HG02938 (cell line): ENCODE data around the gene NPLOC4.

ENCODE experiments used
- ATAC-seq: cut with Tn5 transposase; IDR thresholded peaks from one replicate; pipeline ENCODE4 v1.9.1; 2021; ENCODE audit warnings: mild to moderate bottlenecking, moderate library complexity; ENCODE audit not compliant: unreplicated experiment

NPLOC4 gene

GRCh38 chr17:81568416-81568815 lies 68.5 kb downstream of the NPLOC4 start:
- ATAC-seq = no peak

DNA sequence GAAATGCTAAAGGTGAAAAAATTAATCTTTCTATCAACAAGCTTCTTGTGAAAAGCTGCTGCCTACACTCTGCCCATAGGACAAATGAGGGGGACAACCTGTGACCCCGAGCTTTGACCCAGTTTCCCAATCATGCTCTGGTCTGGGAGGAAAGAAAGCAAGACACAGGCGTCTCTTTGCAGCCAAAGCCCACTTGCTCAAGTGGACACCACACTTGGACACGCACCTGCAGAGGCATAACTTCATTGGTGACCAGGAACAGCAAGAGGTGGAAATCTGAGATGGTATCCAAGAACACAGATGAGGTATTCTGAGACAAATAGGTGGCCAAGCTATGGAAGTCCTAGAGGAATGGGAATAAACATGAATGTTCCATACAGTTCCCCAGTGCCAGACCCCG lies 69.7 kb downstream of the NPLOC4 start:
- ATAC-seq = no peak

GRCh38 chr17:81566461-81567126 lies 70.3 kb downstream of the NPLOC4 start:
- no peak for ATAC-seq

DNA sequence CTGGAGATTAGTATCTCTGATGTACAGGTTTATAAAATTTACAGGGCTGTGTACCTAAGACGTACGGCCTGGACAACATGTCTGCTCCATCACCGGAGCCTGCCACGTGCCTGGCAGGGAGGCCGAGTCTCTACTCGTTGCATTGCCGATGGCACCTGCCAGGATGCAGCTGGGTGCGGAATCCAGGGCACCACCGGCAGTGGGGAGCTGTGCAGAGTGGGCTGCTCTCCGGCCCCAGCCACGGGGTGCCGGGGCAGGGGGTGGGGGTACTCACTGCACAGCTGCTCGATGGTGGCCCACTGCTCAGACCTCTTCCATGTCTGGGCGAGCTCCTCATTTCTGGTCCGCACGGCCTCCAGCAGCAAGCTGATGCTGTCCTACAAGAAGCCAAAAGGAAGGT lies 71.7 kb downstream of the NPLOC4 start:
- ATAC-seq = no peak

DNA sequence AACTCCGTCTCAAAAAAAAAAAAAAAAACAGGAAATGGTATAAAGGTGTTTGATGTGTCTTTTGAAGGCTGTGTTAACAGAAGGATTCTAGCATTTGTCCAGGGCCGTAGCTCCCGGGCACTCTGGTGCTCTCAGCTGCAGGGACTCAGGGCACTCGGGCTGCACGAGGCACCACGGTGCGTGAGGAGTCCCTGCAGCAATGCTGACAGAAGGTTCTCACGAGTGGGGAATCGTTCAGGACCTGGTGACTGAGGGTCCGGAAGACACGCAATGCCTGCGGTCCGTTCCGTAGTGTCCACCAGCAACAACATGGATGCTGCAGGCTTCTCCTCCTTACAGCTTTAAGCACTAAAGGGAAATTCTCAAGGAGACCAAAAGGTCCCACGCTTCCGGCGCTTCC lies 72.1 kb downstream of the NPLOC4 start:
- ATAC-seq = no peak

DNA sequence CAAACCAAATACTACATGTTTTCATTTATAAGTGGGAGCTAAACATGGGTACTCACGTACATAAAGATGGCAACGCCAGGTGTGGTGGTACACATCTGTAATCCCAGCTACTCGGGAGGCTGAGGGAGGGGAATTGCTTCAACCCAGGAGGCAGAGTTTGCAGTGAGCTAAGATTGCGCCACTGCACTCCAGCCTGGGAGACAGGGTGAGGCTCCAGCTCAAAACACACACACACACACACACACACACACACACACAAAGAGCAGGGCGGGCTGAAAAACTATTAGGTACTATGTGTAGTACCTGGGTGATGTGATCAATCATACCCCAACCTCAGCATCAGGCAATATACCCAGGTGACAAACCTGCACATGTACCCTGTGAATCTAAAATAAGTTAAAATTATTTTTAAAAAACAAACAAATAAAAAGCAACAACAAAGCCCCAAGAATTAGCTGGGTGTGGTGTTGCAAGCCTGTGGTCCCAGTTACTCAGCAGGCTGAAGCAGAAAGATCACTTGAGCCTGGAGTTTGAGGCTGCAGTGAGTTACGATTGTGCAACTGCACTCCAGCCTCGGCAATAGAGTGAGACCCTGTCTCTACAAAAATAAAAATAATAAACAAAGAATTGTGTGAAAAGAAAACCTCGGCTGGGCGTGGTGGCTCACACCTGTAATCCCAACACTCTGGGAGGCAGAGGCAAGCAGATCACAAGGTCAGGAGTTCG lies 72.9 kb downstream of the NPLOC4 start:
- ATAC-seq = no peak

- ATAC-seq = no peak
Measured at GRCh38 chr17:81561494-81561885, 75.4 kb downstream of the NPLOC4 start.

DNA sequence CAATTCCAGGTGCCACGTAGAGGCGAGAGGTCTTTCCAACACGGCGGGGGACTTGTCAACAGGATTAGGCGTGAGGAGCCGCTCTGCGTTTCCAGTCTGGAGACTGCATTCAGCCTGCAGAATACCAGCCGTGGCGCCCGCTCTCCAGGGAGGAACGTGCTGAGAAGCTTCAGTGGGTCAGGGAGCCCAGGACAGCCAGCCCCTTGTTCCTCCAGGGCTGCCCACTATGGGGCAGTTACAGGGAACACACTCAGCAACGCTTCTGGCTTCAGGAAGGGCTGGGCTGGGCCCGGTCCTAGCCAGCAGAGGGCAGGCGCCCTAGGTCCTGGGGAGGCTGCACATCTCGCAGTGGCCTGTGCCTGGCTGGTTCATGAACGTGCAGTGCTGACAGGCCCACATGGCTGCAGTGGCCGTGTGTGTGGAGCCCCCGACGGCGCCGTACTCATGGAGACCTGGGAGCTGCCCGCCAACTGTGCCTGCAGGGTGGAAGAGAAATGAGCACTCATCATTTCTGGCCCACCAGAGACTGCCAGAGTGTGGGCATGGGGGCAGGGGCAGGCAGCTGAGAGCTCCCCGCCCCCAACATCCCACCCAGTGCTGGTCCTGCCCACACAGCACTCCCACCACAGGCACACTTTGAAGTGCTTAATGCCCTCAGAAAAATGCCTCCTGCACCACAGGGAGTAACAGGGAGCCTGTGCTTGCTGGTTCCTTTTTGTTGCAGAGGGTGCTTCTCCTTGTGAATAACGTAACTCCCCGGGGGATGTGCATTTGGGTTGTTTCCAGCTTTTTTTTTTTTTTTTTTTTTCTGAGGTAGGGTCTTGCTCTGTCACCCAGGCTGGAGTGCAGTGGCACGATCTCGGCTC lies 77.7 kb downstream of the NPLOC4 start:
- ATAC-seq = no peak

GRCh38 chr17:81558115-81558468 lies 78.8 kb downstream of the NPLOC4 start:
- no peak for ATAC-seq

- no peak for ATAC-seq
Measured at GRCh38 chr17:81557276-81558114, 79.4 kb downstream of the NPLOC4 start.

GRCh38 chr17:81556863-81557262 lies 80.0 kb downstream of the NPLOC4 start:
- no peak for ATAC-seq

GRCh38 chr17:81556175-81556691 lies 80.7 kb downstream of the NPLOC4 start:
- no peak for ATAC-seq

DNA sequence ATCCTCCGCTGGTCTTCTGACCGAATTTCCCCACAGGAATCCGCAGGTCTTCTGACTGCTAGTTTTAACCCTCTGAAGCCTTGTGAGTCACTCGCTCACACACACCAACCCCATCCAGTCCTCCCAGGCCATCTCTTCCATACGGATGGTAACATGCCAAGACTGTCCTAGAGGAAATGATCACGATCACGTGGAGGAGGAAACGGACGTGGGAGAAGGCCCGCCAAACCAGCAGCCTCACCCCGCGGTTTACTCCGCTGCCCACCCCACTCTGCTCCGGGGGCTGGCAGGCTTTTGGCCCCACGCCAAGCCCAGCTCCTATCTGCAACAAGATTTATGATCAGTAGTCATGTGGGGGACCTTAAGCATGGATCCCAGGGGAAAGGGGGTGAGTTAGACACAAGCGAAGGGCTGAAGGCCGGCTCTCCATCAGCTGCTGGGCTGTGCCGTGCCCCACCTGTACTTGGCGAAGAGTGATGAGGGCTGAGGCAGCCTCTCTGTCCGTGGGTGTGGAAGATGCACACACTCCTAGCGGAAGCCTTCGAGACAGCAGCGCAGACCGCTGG lies 83.2 kb downstream of the NPLOC4 start:
- no peak for ATAC-seq

DNA sequence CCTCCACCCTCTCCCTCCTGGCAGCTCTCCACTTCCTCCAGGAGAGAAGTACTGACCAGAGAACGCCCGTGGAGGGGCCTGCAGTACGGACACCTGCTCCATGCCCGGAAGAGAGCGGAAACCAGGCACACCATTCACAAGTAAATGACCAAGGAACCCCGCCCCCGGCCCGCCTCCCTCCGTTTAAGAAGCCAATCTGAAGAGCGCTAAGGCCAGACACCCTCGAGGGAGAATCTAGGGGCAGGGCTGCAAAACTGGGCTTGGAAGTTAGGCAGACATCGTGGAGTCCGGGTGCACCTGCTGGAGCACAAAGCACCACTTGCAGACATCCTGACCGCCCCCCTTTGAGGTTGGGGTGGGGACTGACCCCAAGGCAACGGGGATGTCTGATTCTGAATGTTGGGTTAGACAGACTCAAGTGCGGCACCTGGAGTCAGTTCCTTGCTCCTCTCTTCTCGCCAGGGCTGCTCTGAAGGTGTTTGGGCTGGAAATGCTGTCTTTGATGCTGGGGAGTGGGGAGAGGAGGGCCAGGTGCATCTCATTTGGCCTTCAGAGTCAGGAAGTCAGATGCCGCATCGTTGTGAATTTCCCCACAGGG lies 83.8 kb downstream of the NPLOC4 start:
- peak; percentile 42 for ATAC-seq

- peak; percentile 40 for ATAC-seq
Measured at GRCh38 chr17:81552244-81553017, 84.5 kb downstream of the NPLOC4 start, which contains the start of gene FAAP100. Gene FAAP100, minus strand, starts transcription at chr17:81552353. Its CDS starts 23 bp downstream, at chr17:81552330.

GRCh38 chr17:81551458-81552243 lies 85.3 kb downstream of the NPLOC4 start:
- peak; percentile 4 for ATAC-seq

GRCh38 chr17:81550830-81551457 lies 86.0 kb downstream of the NPLOC4 start:
- ATAC-seq = no peak

- ATAC-seq = no peak
Measured at GRCh38 chr17:81550285-81550684, 86.6 kb downstream of the NPLOC4 start.
